ENCODE results near the gene DCTN4.

Gene DCTN4

GRCh38 chr5:150778517-150779396, 19.9 kb upstream of the DCTN4 start, which contains the start of gene SMIM3:
Gene SMIM3 (plus strand): TSS chr5:150778757. CDS start chr5:150795441, 16,684 bp downstream.
- Histone ChIP-seq H3K4me3 (ENCODE audit: insufficient read depth, low read length, poor library complexity, severe bottlenecking) (no peak within 1 kb of the TSS), H3K36me3 (ENCODE audit: low read length) (no peaks in the 10 kb centered on the region), H3K27ac (ENCODE audit: low read depth, low read length) (no peak within 1 kb of the TSS), H3K79me2 (ENCODE audit: insufficient read depth, low read length) (no peaks in the 10 kb centered on the region), H2AFZ (ENCODE audit: low read depth, low read length, severe bottlenecking) (no peak within 1 kb of the TSS), H3K9me3 (ENCODE audit: insufficient read depth, low read length) (no peaks in the 10 kb centered on the region), H3K4me2 (ENCODE audit: low read depth, low read length, poor library complexity, severe bottlenecking) (no peak within 1 kb of the TSS), H3K9ac (ENCODE audit: low read length) (no peak within 1 kb of the TSS), H3F3A (ENCODE audit: insufficient read depth) (no peaks in the 10 kb centered on the region), H3K9me2 (replicated peaks; ENCODE audit: insufficient read depth, low read length) (no peaks in the 10 kb centered on the region), H4K20me1 (ENCODE audit: low read depth, low read length) (no peaks in the 10 kb centered on the region), H3K27me3 (ENCODE audit: low read length) (no peaks in the 10 kb centered on the region)
- TF ChIP-seq, protein P1, sequence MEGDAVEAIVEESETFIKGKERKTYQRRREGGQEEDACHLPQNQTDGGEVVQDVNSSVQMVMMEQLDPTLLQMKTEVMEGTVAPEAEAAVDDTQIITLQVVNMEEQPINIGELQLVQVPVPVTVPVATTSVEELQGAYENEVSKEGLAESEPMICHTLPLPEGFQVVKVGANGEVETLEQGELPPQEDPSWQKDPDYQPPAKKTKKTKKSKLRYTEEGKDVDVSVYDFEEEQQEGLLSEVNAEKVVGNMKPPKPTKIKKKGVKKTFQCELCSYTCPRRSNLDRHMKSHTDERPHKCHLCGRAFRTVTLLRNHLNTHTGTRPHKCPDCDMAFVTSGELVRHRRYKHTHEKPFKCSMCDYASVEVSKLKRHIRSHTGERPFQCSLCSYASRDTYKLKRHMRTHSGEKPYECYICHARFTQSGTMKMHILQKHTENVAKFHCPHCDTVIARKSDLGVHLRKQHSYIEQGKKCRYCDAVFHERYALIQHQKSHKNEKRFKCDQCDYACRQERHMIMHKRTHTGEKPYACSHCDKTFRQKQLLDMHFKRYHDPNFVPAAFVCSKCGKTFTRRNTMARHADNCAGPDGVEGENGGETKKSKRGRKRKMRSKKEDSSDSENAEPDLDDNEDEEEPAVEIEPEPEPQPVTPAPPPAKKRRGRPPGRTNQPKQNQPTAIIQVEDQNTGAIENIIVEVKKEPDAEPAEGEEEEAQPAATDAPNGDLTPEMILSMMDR (IDR thresholded peaks at IDR 0.05; ENCODE audit: insufficient read depth, low read length, poor library complexity, severe bottlenecking): no peak
- no peak for TF ChIP-seq EZH2phosphoT487 (conservative IDR thresholded peaks at IDR 0.05; ENCODE audit: low read length)

- no peak for TF ChIP-seq EZH2phosphoT487 (conservative IDR thresholded peaks at IDR 0.05; ENCODE audit: low read length)
- TF ChIP-seq, protein P1 (IDR thresholded peaks at IDR 0.05; ENCODE audit: insufficient read depth, low read length, poor library complexity, severe bottlenecking): no peak
- H3K79me2 ChIP-seq (ENCODE audit: insufficient read depth, low read length): no peaks in the 10 kb centered on the region
- H3K36me3 ChIP-seq (ENCODE audit: low read length): no peaks in the 10 kb centered on the region
- no peaks in the 10 kb centered on the region for H3F3A ChIP-seq (ENCODE audit: insufficient read depth)
- no peak overlapping the region for H3K4me2 ChIP-seq (ENCODE audit: low read depth, low read length, poor library complexity, severe bottlenecking)
- H3K27me3 ChIP-seq (ENCODE audit: low read length): no peaks in the 10 kb centered on the region
- H3K9me2 ChIP-seq (replicated peaks; ENCODE audit: insufficient read depth, low read length): no peaks in the 10 kb centered on the region
- no peak overlapping the region for H3K9ac ChIP-seq (ENCODE audit: low read length)
- H3K9me3 ChIP-seq (ENCODE audit: insufficient read depth, low read length): no peaks in the 10 kb centered on the region
- H2AFZ ChIP-seq (ENCODE audit: low read depth, low read length, severe bottlenecking): no peak overlapping the region
- H3K4me3 ChIP-seq (ENCODE audit: insufficient read depth, low read length, poor library complexity, severe bottlenecking): no peak overlapping the region
- H3K27ac ChIP-seq (ENCODE audit: low read depth, low read length): no peak overlapping the region
- H4K20me1 ChIP-seq (ENCODE audit: low read depth, low read length): no peaks in the 10 kb centered on the region
These were observed 19.3 kb upstream of the DCTN4 start for GRCh38 chr5:150778088-150778516.

- no peaks in the 10 kb centered on the region for H3K79me2 ChIP-seq (ENCODE audit: insufficient read depth, low read length)
- no peaks in the 10 kb centered on the region for H3K9me2 ChIP-seq (replicated peaks; ENCODE audit: insufficient read depth, low read length)
- H3K36me3 ChIP-seq (ENCODE audit: low read length): no peaks in the 10 kb centered on the region
- H3K27me3 ChIP-seq (ENCODE audit: low read length): no peaks in the 10 kb centered on the region
- no peaks in the 10 kb centered on the region for H3K9me3 ChIP-seq (ENCODE audit: insufficient read depth, low read length)
- no peak overlapping the region for H3K27ac ChIP-seq (ENCODE audit: low read depth, low read length)
- no peaks in the 10 kb centered on the region for H3F3A ChIP-seq (ENCODE audit: insufficient read depth)
- no peaks in the 10 kb centered on the region for H4K20me1 ChIP-seq (ENCODE audit: low read depth, low read length)
- H3K4me3 ChIP-seq (ENCODE audit: insufficient read depth, low read length, poor library complexity, severe bottlenecking): no peak overlapping the region
- H2AFZ ChIP-seq (ENCODE audit: low read depth, low read length, severe bottlenecking): no peak overlapping the region
- H3K4me2 ChIP-seq (ENCODE audit: low read depth, low read length, poor library complexity, severe bottlenecking): no peak overlapping the region
- H3K9ac ChIP-seq (ENCODE audit: low read length): no peak overlapping the region
- no peak for TF ChIP-seq EZH2phosphoT487 (conservative IDR thresholded peaks at IDR 0.05; ENCODE audit: low read length)
These were observed 18.9 kb upstream of the DCTN4 start for GRCh38 chr5:150777685-150778084.

DNA sequence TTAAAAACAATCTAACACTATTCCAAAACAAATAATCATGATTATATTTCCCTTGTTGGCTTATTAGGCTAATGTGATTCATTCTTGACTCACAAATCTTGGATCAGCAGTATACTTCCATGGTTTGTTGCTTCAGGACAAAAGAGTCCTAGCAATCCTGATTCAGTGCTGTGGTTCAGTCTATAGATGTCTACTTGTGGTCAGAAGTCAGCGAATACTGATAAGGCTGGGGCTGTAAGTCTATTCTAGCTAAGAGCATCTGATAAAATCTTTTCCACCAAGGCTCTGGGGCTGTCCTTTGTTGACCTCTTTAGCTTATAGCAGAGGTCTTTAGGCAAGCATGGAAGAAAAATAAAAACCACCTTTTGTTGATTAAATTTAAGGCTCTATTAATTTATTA, 15.3 kb upstream of the DCTN4 start:
- TF ChIP-seq, protein P1 (IDR thresholded peaks at IDR 0.05; ENCODE audit: insufficient read depth, low read length, poor library complexity, severe bottlenecking): no peak
- no peak for TF ChIP-seq EZH2phosphoT487 (conservative IDR thresholded peaks at IDR 0.05; ENCODE audit: low read length)
- no peaks in the 10 kb centered on the region for H3K36me3 ChIP-seq (ENCODE audit: low read length)
- H3F3A ChIP-seq (ENCODE audit: insufficient read depth): no peaks in the 10 kb centered on the region
- H2AFZ ChIP-seq (ENCODE audit: low read depth, low read length, severe bottlenecking): no peak overlapping the region
- no peak overlapping the region for H3K4me3 ChIP-seq (ENCODE audit: insufficient read depth, low read length, poor library complexity, severe bottlenecking)
- no peaks in the 10 kb centered on the region for H3K79me2 ChIP-seq (ENCODE audit: insufficient read depth, low read length)
- H3K9ac ChIP-seq (ENCODE audit: low read length): no peak overlapping the region
- no peak overlapping the region for H3K27ac ChIP-seq (ENCODE audit: low read depth, low read length)
- no peaks in the 10 kb centered on the region for H3K9me3 ChIP-seq (ENCODE audit: insufficient read depth, low read length)
- H3K4me2 ChIP-seq (ENCODE audit: low read depth, low read length, poor library complexity, severe bottlenecking): no peak overlapping the region
- H4K20me1 ChIP-seq (ENCODE audit: low read depth, low read length): no peaks in the 10 kb centered on the region
- H3K9me2 ChIP-seq (replicated peaks; ENCODE audit: insufficient read depth, low read length): no peaks in the 10 kb centered on the region
- H3K27me3 ChIP-seq (ENCODE audit: low read length): no peaks in the 10 kb centered on the region

Measured in SU-DHL-6 (cell line).